PC-9 (cell line): ENCODE measurements around the gene GGTLC1. TPM values are rescaled to one million over a fixed set of nuclear protein-coding genes. Genes with fewer than 3 reads are reported as not detected.

Source experiments
- BruUV-seq: library from RNA; stranded (reverse); fragments of 400-500 nt; replicated peaks from 2 replicates; lab custom pipeline; 2021; lab: Mats Ljungman, UMichigan
- CTCF ChIA-PET: fragments of 300-600 bp; sonication (Branson Sonifier 250); formaldehyde crosslinking; loops from one replicate; lab custom pipeline; 2022; ENCODE audit warnings: antibody characterized with exemption; lab: Charles Lee
- POLR2A ChIA-PET: fragments of 300-600 bp; sonication (Branson Sonifier 250); formaldehyde crosslinking; loops from one replicate; lab custom pipeline; 2022; ENCODE audit warnings: antibody characterized with exemption; ENCODE audit not compliant: unreplicated experiment; lab: Charles Lee
- DNase-seq, 2 experiments: peaks; one replicate each; pipeline versions ENCODE4 v3.0.0 to v3.0.0-alpha.2; 2015 to 2022; ENCODE audit warnings: mixed read lengths in 1 of 2
- H2AFZ ChIP-seq: fragments of 200-600 bp; sonication (generic); 2 replicates; pipeline ENCODE4 v1.8.1; 2017; ENCODE audit warnings: antibody characterized with exemption
- H3F3A ChIP-seq: fragments of 200-600 bp; sonication (generic); 2 replicates; pipeline ENCODE4 v1.8.1; 2017; ENCODE audit warnings: antibody characterized with exemption, mild to moderate bottlenecking, low read depth; ENCODE audit not compliant: insufficient read depth
- H3K27ac ChIP-seq: fragments of 200-600 bp; sonication (generic); 2 replicates; pipeline ENCODE4 v1.6.1; 2016; ENCODE audit warnings: mixed run types
- H3K27me3 ChIP-seq: fragments of 200-600 bp; sonication (generic); 2 replicates; pipeline ENCODE4 v1.6.1; 2016; ENCODE audit warnings: low read depth, mixed run types; ENCODE audit not compliant: insufficient read depth
- H3K36me3 ChIP-seq: fragments of 200-600 bp; sonication (generic); 2 replicates; pipeline ENCODE4 v1.6.1; 2016; ENCODE audit warnings: low read depth, mixed run types
- H3K4me1 ChIP-seq: fragments of 200-600 bp; sonication (generic); replicated peaks from 2 replicates; pipeline ENCODE4 v1.6.1; 2016; ENCODE audit warnings: mixed run types; ENCODE audit not compliant: insufficient read depth
- H3K4me2 ChIP-seq: fragments of 200-600 bp; sonication (generic); 2 replicates; pipeline ENCODE4 v1.6.1; 2017; ENCODE audit warnings: mixed run types
- H3K4me3 ChIP-seq: fragments of 200-600 bp; sonication (generic); 2 replicates; pipeline ENCODE4 v1.6.1; 2016; ENCODE audit warnings: mixed run types
- H3K79me2 ChIP-seq: fragments of 200-600 bp; sonication (generic); 2 replicates; pipeline ENCODE4 v1.6.1; 2017; ENCODE audit warnings: low read depth, mixed run types
- H3K9me2 ChIP-seq: fragments of 200-600 bp; sonication (generic); 2 replicates; pipeline ENCODE4 v1.8.1; 2017; ENCODE audit warnings: mild to moderate bottlenecking; ENCODE audit not compliant: insufficient read depth
- H3K9me3 ChIP-seq: fragments of 200-600 bp; sonication (generic); 2 replicates; pipeline ENCODE4 v1.8.1; 2016; ENCODE audit warnings: low read depth; ENCODE audit not compliant: insufficient read depth
- H4K20me1 ChIP-seq: fragments of 200-600 bp; sonication (generic); 2 replicates; pipeline ENCODE4 v1.8.1; 2017; ENCODE audit not compliant: insufficient read depth
- EZH2 ChIP-seq: fragments of 200-600 bp; sonication (generic); IDR thresholded peaks from 2 replicates; pipeline ENCODE4 v1.8.0; 2017; ENCODE audit warnings: antibody characterized with exemption, low read depth
- intact Hi-C: fragments of 100-400 bp; cut with micrococcal nuclease; formaldehyde crosslinking; loops from one replicate; pipeline ENCODE4 v1.10.0; 2022; ENCODE audit not compliant: unreplicated experiment
- total RNA-seq: library from RNA; stranded (reverse); gene quantifications from 2 replicates; pipeline ENCODE4 v1.2.3, GENCODE V29; 2021
- TF ChIP-seq, protein P1 (sequence below): fragments of 200-600 bp; sonication (generic); conservative IDR thresholded peaks from 2 replicates; pipeline ENCODE4 v1.6.1; 2017; ENCODE audit warnings: mixed run types, antibody characterized with exemption, mild to moderate bottlenecking, moderate library complexity

The GGTLC1 gene
- total RNA-seq, 1 experiment from 2014 or later: 0.63 TPM

DNA sequence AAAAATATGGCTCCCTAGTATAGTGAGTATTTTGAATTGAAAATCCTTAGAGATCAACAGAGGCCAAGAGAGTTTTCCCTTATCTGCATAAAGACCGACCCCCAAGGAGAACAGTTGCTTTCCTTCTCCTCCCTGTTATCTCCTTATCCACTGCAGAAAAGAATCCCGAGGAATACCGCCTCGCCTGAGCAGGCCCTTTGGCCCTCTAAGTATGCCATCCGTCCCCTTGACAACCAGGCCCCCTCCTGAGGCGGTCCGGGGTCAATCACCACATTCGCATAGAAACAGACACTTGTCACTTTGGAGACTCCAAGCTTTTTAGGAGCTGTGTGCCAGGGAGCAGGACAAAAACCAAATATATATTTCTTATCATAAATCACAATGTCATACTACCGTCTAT is 15.9 kb upstream of the GGTLC1 start:
- intact Hi-C loops: no loop called here
- CTCF ChIA-PET: no interaction called here

DNA sequence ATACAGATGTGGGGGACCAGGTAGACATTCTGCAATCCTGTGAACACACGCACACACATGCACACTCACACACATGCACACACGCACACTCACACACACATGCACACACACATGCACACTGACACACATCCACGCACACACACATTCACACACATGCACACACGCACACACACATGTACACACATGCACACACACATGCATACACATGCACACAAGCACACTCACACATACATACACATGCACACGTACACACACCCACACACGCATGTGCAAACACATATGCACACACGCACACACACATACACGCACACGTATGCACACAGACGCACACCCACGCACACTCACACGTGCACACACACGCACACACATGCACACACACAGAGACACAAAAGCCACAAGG is 14.3 kb upstream of the GGTLC1 start:
- H3K27me3 ChIP-seq: no peaks in the 10 kb centered on the region
- H4K20me1 ChIP-seq: no peaks in the 10 kb centered on the region
- no peak overlapping the region for H3K4me2 ChIP-seq
- no peak overlapping the region for H3K4me3 ChIP-seq
- no TSS peak for BruUV-seq
- no peaks in the 10 kb centered on the region for H3K9me2 ChIP-seq
- ChIA-PET CTCF (no interaction called here), POLR2A (no interaction called here)
- H3K79me2 ChIP-seq: no peaks in the 10 kb centered on the region
- H3K27ac ChIP-seq: no peak overlapping the region
- TF ChIP-seq EZH2: no peak
- TF ChIP-seq, protein P1, sequence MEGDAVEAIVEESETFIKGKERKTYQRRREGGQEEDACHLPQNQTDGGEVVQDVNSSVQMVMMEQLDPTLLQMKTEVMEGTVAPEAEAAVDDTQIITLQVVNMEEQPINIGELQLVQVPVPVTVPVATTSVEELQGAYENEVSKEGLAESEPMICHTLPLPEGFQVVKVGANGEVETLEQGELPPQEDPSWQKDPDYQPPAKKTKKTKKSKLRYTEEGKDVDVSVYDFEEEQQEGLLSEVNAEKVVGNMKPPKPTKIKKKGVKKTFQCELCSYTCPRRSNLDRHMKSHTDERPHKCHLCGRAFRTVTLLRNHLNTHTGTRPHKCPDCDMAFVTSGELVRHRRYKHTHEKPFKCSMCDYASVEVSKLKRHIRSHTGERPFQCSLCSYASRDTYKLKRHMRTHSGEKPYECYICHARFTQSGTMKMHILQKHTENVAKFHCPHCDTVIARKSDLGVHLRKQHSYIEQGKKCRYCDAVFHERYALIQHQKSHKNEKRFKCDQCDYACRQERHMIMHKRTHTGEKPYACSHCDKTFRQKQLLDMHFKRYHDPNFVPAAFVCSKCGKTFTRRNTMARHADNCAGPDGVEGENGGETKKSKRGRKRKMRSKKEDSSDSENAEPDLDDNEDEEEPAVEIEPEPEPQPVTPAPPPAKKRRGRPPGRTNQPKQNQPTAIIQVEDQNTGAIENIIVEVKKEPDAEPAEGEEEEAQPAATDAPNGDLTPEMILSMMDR: no peak
- H2AFZ ChIP-seq: no peak overlapping the region
- no peaks in the 10 kb centered on the region for H3K9me3 ChIP-seq
- no peaks in the 10 kb centered on the region for H3K36me3 ChIP-seq
- 0 out of 2 replicates have a peak, but pooled peaks cover 7% of the 10 kb centered on the region for H3K4me1 ChIP-seq
- no peak for DNase-seq
- no peaks in the 10 kb centered on the region for H3F3A ChIP-seq
- intact Hi-C loops: no loop called here

More for the DNA sequence above, 15.9 kb upstream of the GGTLC1 start:
- H3K36me3 ChIP-seq: no peaks in the 10 kb centered on the region
- no peaks in the 10 kb centered on the region for H3F3A ChIP-seq
- H3K9me2 ChIP-seq: no peaks in the 10 kb centered on the region
- H3K79me2 ChIP-seq: no peaks in the 10 kb centered on the region
- H3K4me1 ChIP-seq: 0 out of 2 replicates have a peak, but pooled peaks cover 6% of the 10 kb centered on the region
- H2AFZ ChIP-seq: no peak overlapping the region
- no peak for DNase-seq
- H3K4me3 ChIP-seq: no peak overlapping the region
- POLR2A ChIA-PET: interaction anchor here (0.6 kb wide), 1 partner anchor 43 kb away, joined by 7 read pairs; no protein-coding TSS in a partner anchor
- H4K20me1 ChIP-seq: no peaks in the 10 kb centered on the region
- no TSS peak for BruUV-seq
- H3K27ac ChIP-seq: no peak overlapping the region
- H3K4me2 ChIP-seq: no peak overlapping the region
- H3K9me3 ChIP-seq: no peaks in the 10 kb centered on the region
- TF ChIP-seq, protein P1: no peak
- TF ChIP-seq EZH2: no peak
- no peaks in the 10 kb centered on the region for H3K27me3 ChIP-seq

DNA sequence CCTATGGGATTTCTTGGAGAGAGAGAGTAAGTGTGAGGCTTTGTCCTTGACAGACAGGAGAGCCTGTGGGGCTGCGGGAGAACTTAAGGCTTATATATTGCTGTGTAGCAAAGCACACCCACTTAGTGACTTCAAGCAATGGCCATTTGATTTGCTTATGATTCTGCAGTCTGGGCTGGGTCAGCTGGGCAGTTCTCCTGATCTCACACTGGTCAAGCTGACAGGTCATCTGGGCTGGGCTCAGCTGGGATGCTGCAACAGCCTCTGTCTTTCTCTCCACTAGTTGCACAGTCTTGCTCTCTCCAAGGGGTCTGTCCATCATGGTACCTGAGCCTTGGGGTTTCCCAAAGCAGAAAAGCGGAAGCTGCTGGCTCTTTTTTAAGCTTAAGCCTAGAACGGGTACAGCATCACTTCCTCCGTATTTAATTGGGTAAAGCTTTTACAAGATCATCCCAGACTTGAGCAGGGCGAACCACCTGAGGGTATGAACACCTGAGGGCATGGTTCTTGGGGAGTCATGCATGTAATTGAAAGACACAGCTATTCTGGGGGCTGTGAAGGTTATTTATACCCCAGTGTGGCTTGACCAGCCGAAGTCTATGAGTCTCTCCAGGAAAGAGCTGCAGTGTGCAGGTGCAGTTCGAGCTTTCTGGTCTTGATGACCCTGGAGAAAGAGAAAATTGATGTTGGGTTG is 13.3 kb upstream of the GGTLC1 start:
- Histone ChIP-seq H3K9me3 (no peaks in the 10 kb centered on the region), H3K27me3 (no peaks in the 10 kb centered on the region), H2AFZ (no peak overlapping the region), H3K4me2 (no peak overlapping the region), H3K27ac (no peak overlapping the region), H3F3A (no peaks in the 10 kb centered on the region), H3K9me2 (no peaks in the 10 kb centered on the region), H3K4me1 (0 out of 2 replicates have a peak, but pooled peaks cover 7% of the 10 kb centered on the region), H4K20me1 (no peaks in the 10 kb centered on the region), H3K36me3 (no peaks in the 10 kb centered on the region), H3K79me2 (no peaks in the 10 kb centered on the region), H3K4me3 (no peak overlapping the region)
- ChIA-PET POLR2A (interaction anchor here (0.7 kb wide), 1 partner anchor 942 kb away, joined by 3 read pairs; no protein-coding TSS in a partner anchor), CTCF (no interaction called here)
- no peak for DNase-seq
- intact Hi-C loops: no loop called here
- BruUV-seq: no TSS peak
- TF ChIP-seq, protein P1: no peak
- no peak for TF ChIP-seq EZH2
